GM13976 (cell line): Measurements from ENCODE around the gene BCL6B.

Source experiments
- DNase-seq: peaks from one replicate; pipeline ENCODE4 v3.0.0; 2012; ENCODE audit warnings: low spot score
- CTCF ChIP-seq: IDR thresholded peaks from 2 replicates; pipeline ENCODE4 v1.5.1; 2012; ENCODE audit warnings: borderline replicate concordance, mild to moderate bottlenecking; ENCODE audit not compliant: insufficient read depth; ENCODE audit errors: extremely low read depth, missing control alignments, control extremely low read depth
- in situ Hi-C: fragments of 300-500 bp; cut with MboI; formaldehyde crosslinking; loops from one replicate; pipeline ENCODE4 v1.12.0; 2022; ENCODE audit warnings: low sequenced_read_pairs, mixed read lengths, inconsistent platforms; ENCODE audit not compliant: unreplicated experiment

BCL6B gene

GRCh38 chr17:7001318-7001961 is 21.4 kb upstream of the BCL6B start:
- TF ChIP-seq CTCF, result peak; percentile 34
- DNase-seq, result no peak
- in situ Hi-C loops, result loop anchor here (5.0 to 25.0 kb wide), 2 partner anchors 89 to 339 kb away; partner anchors contain the start of genes C17orf100 and MED31

GRCh38 chr17:7002288-7003047 is 20.4 kb upstream of the BCL6B start:
- no peak for DNase-seq
- TF ChIP-seq CTCF, result no peak
- in situ Hi-C loops, result loop anchor here (5.0 to 25.0 kb wide), 2 partner anchors 90 to 340 kb away; partner anchors contain the start of genes C17orf100 and MED31

- TF ChIP-seq CTCF, result no peak
- in situ Hi-C loops, result loop anchor here (5.0 to 25.0 kb wide), 2 partner anchors 91 to 341 kb away; partner anchors contain the start of genes C17orf100 and MED31
- DNase-seq, result no peak
Observed at GRCh38 chr17:7003745-7004144, 19.1 kb upstream of the BCL6B start.

GRCh38 chr17:7004398-7005253 is 18.2 kb upstream of the BCL6B start:
- in situ Hi-C loops, result loop anchor here (5.0 to 25.0 kb wide), 2 partner anchors 92 to 342 kb away; partner anchors contain the start of genes C17orf100 and MED31
- peak; percentile 57 for TF ChIP-seq CTCF
- peak; percentile 76 for DNase-seq

- DNase-seq, result no peak
- in situ Hi-C loops, result loop anchor here (25.0 kb wide), 1 partner anchor 343 kb away; the partner anchor contains the start of genes C17orf100 and MED31
- TF ChIP-seq CTCF, result no peak
Observed at GRCh38 chr17:7005716-7006115, 17.1 kb upstream of the BCL6B start.

GRCh38 chr17:7007143-7007542 is 15.7 kb upstream of the BCL6B start:
- in situ Hi-C loops, result loop anchor here (25.0 kb wide), 1 partner anchor 345 kb away; the partner anchor contains the start of genes C17orf100 and MED31
- DNase-seq, result no peak
- TF ChIP-seq CTCF, result no peak
